DND-41 (cell line): ENCODE results near the gene GPR132.
"Not testable (repeated sequence)": the region's sequence is repeated elsewhere in the genome, so short reads cannot be mapped to it uniquely, and the experiment has no call there.

Experiments
- ATAC-seq: fragments of 200-7000 bp; cut with Tn5 transposase; 3 replicates; pipeline ENCODE4 v1.9.1; 2021; ENCODE audit warnings: low read depth; ENCODE audit not compliant: insufficient read depth
- DNase-seq: peaks from one replicate; pipeline ENCODE4 v3.0.0-alpha.2; 2020
- H2AFZ ChIP-seq: 2 replicates; pipeline ENCODE4 v1.6.0; 2012; ENCODE audit warnings: low read depth, low read length
- H3K27ac ChIP-seq: 2 replicates; pipeline ENCODE4 v1.5.1; 2012; ENCODE audit warnings: low read length, inconsistent platforms
- H3K27me3 ChIP-seq: fragments of 200-600 bp; sonication (generic); 2 replicates; pipeline ENCODE4 v1.6.0; 2012; ENCODE audit warnings: low read length, mild to moderate bottlenecking, inconsistent platforms; ENCODE audit not compliant: insufficient read depth, poor library complexity
- H3K36me3 ChIP-seq: 2 replicates; pipeline ENCODE4 v1.5.1; 2012; ENCODE audit warnings: low read length, inconsistent platforms; ENCODE audit not compliant: insufficient read depth
- H3K4me1 ChIP-seq: 2 replicates; pipeline ENCODE4 v1.5.1; 2012; ENCODE audit warnings: mild to moderate bottlenecking, low read length; ENCODE audit not compliant: insufficient read depth
- H3K4me2 ChIP-seq: 2 replicates; pipeline ENCODE4 v1.6.0; 2012; ENCODE audit warnings: mild to moderate bottlenecking, moderate library complexity, low read length, inconsistent platforms; ENCODE audit not compliant: insufficient read depth
- H3K4me3 ChIP-seq, 2 experiments: fragments of 200-600 bp in 1 of 2; shearing (Covaris generic) in 1 of 2; 2 replicates each; pipeline ENCODE4 v1.5.1; 2012 to 2016; ENCODE audit warnings: inconsistent platforms in 2 of 2, low read length in 2 of 2, mild to moderate bottlenecking in 2 of 2, low read depth in 1 of 2, moderate library complexity in 1 of 2
- H3K79me2 ChIP-seq: 2 replicates; pipeline ENCODE4 v1.6.0; 2012; ENCODE audit warnings: low read length, inconsistent platforms; ENCODE audit not compliant: insufficient read depth
- H3K9ac ChIP-seq: 2 replicates; pipeline ENCODE4 v1.6.0; 2012; ENCODE audit warnings: low read depth, mild to moderate bottlenecking, inconsistent platforms, low read length, moderate library complexity
- H3K9me3 ChIP-seq: 2 replicates; pipeline ENCODE4 v1.5.1; 2012; ENCODE audit warnings: low read length, moderate library complexity, mild to moderate bottlenecking, inconsistent platforms; ENCODE audit not compliant: insufficient read depth, severe bottlenecking
- H4K20me1 ChIP-seq: 2 replicates; pipeline ENCODE4 v1.6.0; 2012; ENCODE audit warnings: low read length; ENCODE audit not compliant: insufficient read depth
- CTCF ChIP-seq: IDR thresholded peaks from 2 replicates; pipeline ENCODE4 v1.5.1; 2012; ENCODE audit warnings: borderline replicate concordance, low read length, moderate library complexity, mild to moderate bottlenecking; ENCODE audit not compliant: poor library complexity, severe bottlenecking; ENCODE audit errors: extremely low read depth
- EZH2 ChIP-seq: IDR thresholded peaks from 3 replicates; pipeline ENCODE4 v1.6.1; 2012; ENCODE audit warnings: borderline replicate concordance, low read depth, mild to moderate bottlenecking, moderate library complexity, low read length, inconsistent platforms; ENCODE audit not compliant: severe bottlenecking

The GPR132 gene

GRCh38 chr14:105042813-105043212 is 22.4 kb downstream of the GPR132 start:
- no peak for ATAC-seq
- DNase-seq: no peak
- Histone ChIP-seq H3K4me3 (no peak overlapping the region), H3K36me3 (no peaks in the 10 kb centered on the region), H3K79me2 (no peaks in the 10 kb centered on the region), H3K4me1 (peaks cover 9% of the 10 kb centered on the region), H3K9me3 (no peaks in the 10 kb centered on the region), H4K20me1 (no peaks in the 10 kb centered on the region), H3K27ac (no peak overlapping the region), H2AFZ (no peak overlapping the region), H3K27me3 (peaks cover 13% of the 10 kb centered on the region), H3K4me2 (no peak overlapping the region), H3K9ac (no peak overlapping the region)
- no peak for TF ChIP-seq EZH2
- no peak for TF ChIP-seq CTCF

- Histone ChIP-seq H3K79me2 (no peaks in the 10 kb centered on the region), H3K36me3 (no peaks in the 10 kb centered on the region), H3K4me3 (no peak overlapping the region), H3K27me3 (peaks cover 13% of the 10 kb centered on the region), H4K20me1 (no peaks in the 10 kb centered on the region), H3K4me2 (no peak overlapping the region), H3K27ac (no peak overlapping the region), H2AFZ (no peak overlapping the region), H3K4me1 (peaks cover 9% of the 10 kb centered on the region), H3K9me3 (no peaks in the 10 kb centered on the region), H3K9ac (no peak overlapping the region)
- DNase-seq: no peak
- ATAC-seq: no peak
- TF ChIP-seq EZH2 (no peak), CTCF (no peak)
These were observed 23.1 kb downstream of the GPR132 start for GRCh38 chr14:105041841-105042765.

GRCh38 chr14:105039458-105040205 is 25.6 kb downstream of the GPR132 start:
- ATAC-seq (no peak), DNase-seq (no peak)
- H3K9me3 ChIP-seq: no peaks in the 10 kb centered on the region
- no peak overlapping the region for H3K4me2 ChIP-seq
- H3K4me3 ChIP-seq: no peak overlapping the region
- no peak overlapping the region for H3K9ac ChIP-seq
- H2AFZ ChIP-seq: no peak overlapping the region
- H4K20me1 ChIP-seq: no peaks in the 10 kb centered on the region
- H3K27me3 ChIP-seq: peaks cover 8% of the 10 kb centered on the region
- no peaks in the 10 kb centered on the region for H3K4me1 ChIP-seq
- TF ChIP-seq EZH2 (no peak), CTCF (no peak)
- no peak overlapping the region for H3K27ac ChIP-seq
- H3K79me2 ChIP-seq: no peaks in the 10 kb centered on the region
- no peaks in the 10 kb centered on the region for H3K36me3 ChIP-seq

GRCh38 chr14:105035616-105036015 is 29.6 kb downstream of the GPR132 start:
- H3K9ac ChIP-seq, H3K36me3 ChIP-seq, H3K9me3 ChIP-seq, DNase-seq, H4K20me1 ChIP-seq, H3K4me3 ChIP-seq, H3K4me2 ChIP-seq, H3K79me2 ChIP-seq, ATAC-seq, H3K27me3 ChIP-seq, H3K27ac ChIP-seq, H2AFZ ChIP-seq, H3K4me1 ChIP-seq: not testable (repeated sequence)
